NCI-H1694 (cell line): ENCODE results near the gene SMIM14.

Experiments used
- DNase-seq: peaks from one replicate; lab custom pipeline; 2025; lab: John Stamatoyannopoulos, UW

The SMIM14 gene

DNA sequence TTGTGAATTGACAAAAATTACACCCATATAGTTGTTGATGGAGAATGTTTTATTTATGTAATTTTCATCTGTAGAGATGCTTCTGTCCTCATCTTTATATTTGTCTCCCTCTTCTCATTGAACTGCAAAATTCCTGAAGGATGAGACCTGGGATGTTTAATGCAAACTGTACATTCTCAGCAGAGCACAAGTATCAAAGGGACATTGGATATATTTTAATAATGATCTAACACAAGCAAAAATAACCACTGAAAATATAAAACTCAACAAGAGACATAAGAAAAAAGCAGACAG lies 140.0 kb downstream of the SMIM14 start:
- no peak for DNase-seq

DNA sequence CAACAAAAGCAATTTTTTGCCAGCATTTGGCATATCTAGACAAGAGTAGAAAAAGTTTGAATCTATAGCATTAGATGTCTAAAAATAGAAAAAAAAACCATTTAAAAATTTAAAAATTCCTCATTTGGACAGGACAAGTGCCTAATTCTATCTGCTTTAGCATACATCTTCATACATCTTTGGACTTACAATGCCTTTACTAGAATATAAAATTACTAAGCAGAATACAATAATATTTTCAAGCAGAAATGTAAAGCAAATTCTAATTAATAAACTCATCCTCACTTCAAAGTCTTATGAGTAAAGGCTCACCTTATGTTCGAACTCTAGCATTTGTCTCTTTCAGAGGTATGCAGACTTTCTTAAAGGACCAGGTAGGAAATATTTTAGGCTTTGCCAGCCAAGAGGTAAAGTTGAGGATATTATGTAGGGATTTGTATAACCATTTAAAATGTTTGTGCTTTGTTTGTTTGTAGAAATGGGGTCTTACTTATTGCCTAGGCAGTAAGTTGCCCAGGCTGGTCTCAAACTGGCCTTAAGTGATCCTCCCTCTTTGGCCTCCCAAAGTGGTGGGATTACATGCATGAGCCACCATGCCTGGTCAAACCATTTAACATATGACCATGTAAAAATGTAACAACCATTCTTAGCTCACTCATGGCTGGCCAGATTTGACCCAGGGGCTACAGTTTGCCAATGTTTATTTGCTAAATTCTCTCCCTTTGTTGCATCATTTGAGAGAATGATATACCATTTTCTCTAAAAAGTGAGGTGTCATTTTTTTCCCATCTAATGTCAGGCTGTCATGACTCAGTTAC lies 140.5 kb downstream of the SMIM14 start:
- DNase-seq = no peak
